B cell (primary cell): ENCODE data around the gene SCEL. TPM values are rescaled to one million over a fixed set of nuclear protein-coding genes. Genes with fewer than 3 reads are reported as not detected.

Source experiments
- ATAC-seq: fragments of 200-7000 bp; cut with Tn5 transposase; one replicate; pipeline ENCODE4 v1.10.0; 2021; ENCODE audit warnings: low read depth, mild to moderate bottlenecking, moderate number of reproducible peaks, moderate library complexity
- CTCF ChIA-PET: fragments of 350-600 bp; sonication (Branson Sonifier 250); formaldehyde crosslinking; loops from one replicate; lab custom pipeline; 2021; ENCODE audit warnings: antibody characterized with exemption, inconsistent platforms; lab: Charles Lee
- POLR2A ChIA-PET: fragments of 350-600 bp; sonication (Branson Sonifier 250); formaldehyde crosslinking; loops from one replicate; lab custom pipeline; 2021; ENCODE audit warnings: antibody characterized with exemption; lab: Charles Lee
- DNase-seq: peaks from one replicate; pipeline ENCODE4 v3.0.0; 2013
- H2AFZ ChIP-seq: 2 replicates; pipeline ENCODE4 v1.6.1; 2012; ENCODE audit warnings: mild to moderate bottlenecking, low read depth, low read length; ENCODE audit not compliant: insufficient read depth, poor library complexity, severe bottlenecking
- H3K27ac ChIP-seq, 2 donors: 1 replicate in 1 of 2; 2 replicates in 1 of 2; pipeline ENCODE4 v1.5.1; 2012 to 2013; ENCODE audit warnings: low read length in 2 of 2, mild to moderate bottlenecking in 2 of 2, moderate library complexity in 1 of 2
- H3K27me3 ChIP-seq, 4 experiments: fragments of 200-600 bp in 1 of 4; sonication (generic) in 1 of 4; replicated peaks in 1 of 4; 1 replicate in 2 of 4; 2 replicates in 2 of 4; pipeline versions ENCODE4 v1.6.1 to v1.7.0; 2013 to 2016; ENCODE audit warnings: low read length in 3 of 4, mild to moderate bottlenecking in 2 of 4, mixed read lengths in 1 of 4, moderate library complexity in 1 of 4; ENCODE audit not compliant: insufficient read depth in 4 of 4, control insufficient read depth in 3 of 4; ENCODE audit errors: control extremely low read depth in 1 of 4
- H3K36me3 ChIP-seq, 2 experiments: replicated peaks in 1 of 2; 1 replicate in 1 of 2; 2 replicates in 1 of 2; pipeline versions ENCODE4 v1.6.1 to v1.7.1; 2013; ENCODE audit warnings: low read length in 1 of 2; ENCODE audit not compliant: insufficient read depth in 2 of 2, control insufficient read depth in 1 of 2; ENCODE audit errors: control extremely low read depth in 1 of 2, extremely low read depth in 1 of 2
- H3K4me1 ChIP-seq, 2 donors: fragments of 200-600 bp in 1 of 2; sonication (generic) in 1 of 2; 1 replicate in 1 of 2; 2 replicates in 1 of 2; pipeline versions ENCODE4 v1.5.1 to v1.6.1; 2013 to 2017; ENCODE audit warnings: low read length in 2 of 2; ENCODE audit not compliant: control insufficient read depth in 2 of 2, insufficient read depth in 2 of 2
- H3K4me2 ChIP-seq: replicated peaks from 2 replicates; pipeline ENCODE3; 2012; ENCODE audit warnings: mild to moderate bottlenecking, low read depth, low read length; ENCODE audit not compliant: poor library complexity, severe bottlenecking
- H3K4me3 ChIP-seq, 5 experiments: fragments of 200-600 bp in 1 of 5; sonication (generic) in 1 of 5; 1 replicate in 3 of 5; 2 replicates in 2 of 5; pipeline versions ENCODE4 v1.5.1 to v1.7.0; 2011 to 2016; ENCODE audit warnings: low read length in 4 of 5, mild to moderate bottlenecking in 4 of 5, low read depth in 2 of 5, control low read depth in 1 of 5, moderate library complexity in 1 of 5; ENCODE audit not compliant: insufficient read depth in 1 of 5; ENCODE audit errors: control extremely low read depth in 1 of 5, extremely low read depth in 1 of 5
- H3K79me2 ChIP-seq: fragments of 200-600 bp; sonication (generic); one replicate; pipeline ENCODE4 v1.6.0; 2016; ENCODE audit warnings: low read length; ENCODE audit not compliant: control insufficient read depth, insufficient read depth
- H3K9ac ChIP-seq: fragments of 200-600 bp; sonication (generic); 2 replicates; pipeline ENCODE4 v1.6.1; 2017; ENCODE audit warnings: mild to moderate bottlenecking, low read length, moderate library complexity
- H3K9me3 ChIP-seq, 3 donors: one replicate each; pipeline versions ENCODE4 v1.6.1 to v1.7.1; 2013; ENCODE audit warnings: low read length in 2 of 3; ENCODE audit not compliant: control insufficient read depth in 2 of 3, insufficient read depth in 1 of 3; ENCODE audit errors: control extremely low read depth in 1 of 3
- H4K20me1 ChIP-seq: 2 replicates; pipeline ENCODE4 v1.6.0; 2012; ENCODE audit warnings: mild to moderate bottlenecking, low read length; ENCODE audit not compliant: insufficient read depth, control insufficient read depth, poor library complexity, severe bottlenecking
- H3K27ac Mint-ChIP-seq: one replicate; pipeline ENCODE4 v1.8.0; 2021; ENCODE audit warnings: mixed read lengths
- H3K27me3 Mint-ChIP-seq: one replicate; pipeline ENCODE4 v1.8.0; 2021; ENCODE audit warnings: mixed read lengths
- H3K4me1 Mint-ChIP-seq: one replicate; pipeline ENCODE4 v1.8.0; 2021; ENCODE audit warnings: mixed read lengths
- H3K4me3 Mint-ChIP-seq: one replicate; pipeline ENCODE4 v1.8.0; 2021; ENCODE audit warnings: mixed read lengths
- H3K9me3 Mint-ChIP-seq: one replicate; pipeline ENCODE4 v1.8.0; 2022; ENCODE audit warnings: mixed read lengths; ENCODE audit not compliant: insufficient read depth
- EZH2 ChIP-seq: IDR thresholded peaks from 2 replicates; pipeline ENCODE4 v1.6.1; 2012; ENCODE audit warnings: borderline replicate concordance, low read depth, mild to moderate bottlenecking, moderate library complexity, low read length; ENCODE audit not compliant: insufficient read depth, poor library complexity, severe bottlenecking
- WGBS: methylation state at CpG from one replicate; pipeline ENCODE4 v1.1.5; 2013; ENCODE audit warnings: missing lambda C conversion rate; ENCODE audit not compliant: insufficient coverage; 5-methylcytosine and 5-hydroxymethylcytosine counted together
- intact Hi-C: fragments of 100-400 bp; cut with micrococcal nuclease; formaldehyde crosslinking; loops from one replicate; pipeline ENCODE4 v1.10.0; 2022
- polyA plus RNA-seq: library from polyadenylated mRNA; depleted of rRNA; stranded (reverse); fragments of >200 nt; gene quantifications from 2 replicates; pipeline ENCODE4 v1.2.3, GENCODE V29; 2012
- total RNA-seq, 2 donors: library from RNA; stranded (reverse); fragments of 120-200 nt in 1 of 2; gene quantifications; 1 replicate in 1 of 2; 2 replicates in 1 of 2; pipeline versions ENCODE4 v1.2.3 to v1.2.4, GENCODE V29; 2013 to 2022
- TF ChIP-seq, protein P1 (sequence below): fragments of 200-600 bp; IDR thresholded peaks from one replicate; pipeline ENCODE4 v1.8.0; 2022; ENCODE audit warnings: antibody characterized with exemption, mild to moderate bottlenecking

Gene SCEL
- total and polyA plus RNA-seq, 2 donors (not counting 1 experiment from before 2014, with no cell fraction given) = not detected

DNA sequence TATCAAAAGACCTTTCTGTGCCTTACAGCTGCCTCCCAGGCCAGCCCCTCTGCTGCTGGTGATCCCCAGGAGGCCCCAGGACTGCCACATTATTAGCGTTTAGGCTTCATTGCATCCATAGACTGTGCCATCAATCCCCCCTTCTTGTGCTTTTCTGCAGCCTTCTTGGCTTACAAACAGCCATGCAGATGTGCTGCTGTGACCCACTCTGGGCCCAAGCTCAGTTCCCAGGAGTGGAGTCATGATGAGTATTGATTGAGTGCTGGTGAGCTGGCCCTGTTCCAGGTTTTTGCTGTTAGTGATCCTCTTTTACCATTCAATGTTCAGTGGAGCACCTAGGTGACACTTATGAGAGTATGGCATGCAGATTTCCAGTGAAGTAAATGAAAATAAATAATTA is 102.1 kb downstream of the SCEL start:
- H3K79me2 ChIP-seq = no peaks in the 10 kb centered on the region
- WGBS = 80% methylated on average over 1 of the region's 1 CpG
- H3K9me3 Mint-ChIP-seq = no peaks in the 10 kb centered on the region
- H3K27ac Mint-ChIP-seq = no peak overlapping the region
- H3K4me1 Mint-ChIP-seq = no peaks in the 10 kb centered on the region
- H2AFZ ChIP-seq = no peak overlapping the region
- H3K9ac ChIP-seq = no peak overlapping the region
- H3K27me3 ChIP-seq = no peaks in the 10 kb centered on the region
- POLR2A ChIA-PET = no interaction called here
- H3K27me3 Mint-ChIP-seq = peaks cover 9% of the 10 kb centered on the region
- no peaks in the 10 kb centered on the region for H3K36me3 ChIP-seq
- H3K4me1 ChIP-seq = no peaks in the 10 kb centered on the region
- CTCF ChIA-PET = no interaction called here
- H3K4me3 ChIP-seq = no peak overlapping the region
- no peak overlapping the region for H3K4me3 Mint-ChIP-seq
- intact Hi-C loops = no loop called here
- DNase-seq (no peak), ATAC-seq (no peak)
- H3K27ac ChIP-seq = no peak overlapping the region
- TF ChIP-seq, protein P1, sequence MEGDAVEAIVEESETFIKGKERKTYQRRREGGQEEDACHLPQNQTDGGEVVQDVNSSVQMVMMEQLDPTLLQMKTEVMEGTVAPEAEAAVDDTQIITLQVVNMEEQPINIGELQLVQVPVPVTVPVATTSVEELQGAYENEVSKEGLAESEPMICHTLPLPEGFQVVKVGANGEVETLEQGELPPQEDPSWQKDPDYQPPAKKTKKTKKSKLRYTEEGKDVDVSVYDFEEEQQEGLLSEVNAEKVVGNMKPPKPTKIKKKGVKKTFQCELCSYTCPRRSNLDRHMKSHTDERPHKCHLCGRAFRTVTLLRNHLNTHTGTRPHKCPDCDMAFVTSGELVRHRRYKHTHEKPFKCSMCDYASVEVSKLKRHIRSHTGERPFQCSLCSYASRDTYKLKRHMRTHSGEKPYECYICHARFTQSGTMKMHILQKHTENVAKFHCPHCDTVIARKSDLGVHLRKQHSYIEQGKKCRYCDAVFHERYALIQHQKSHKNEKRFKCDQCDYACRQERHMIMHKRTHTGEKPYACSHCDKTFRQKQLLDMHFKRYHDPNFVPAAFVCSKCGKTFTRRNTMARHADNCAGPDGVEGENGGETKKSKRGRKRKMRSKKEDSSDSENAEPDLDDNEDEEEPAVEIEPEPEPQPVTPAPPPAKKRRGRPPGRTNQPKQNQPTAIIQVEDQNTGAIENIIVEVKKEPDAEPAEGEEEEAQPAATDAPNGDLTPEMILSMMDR = no peak
- TF ChIP-seq EZH2 = no peak
- no peaks in the 10 kb centered on the region for H4K20me1 ChIP-seq
- H3K9me3 ChIP-seq = no peaks in the 10 kb centered on the region
- no peak overlapping the region for H3K4me2 ChIP-seq

DNA sequence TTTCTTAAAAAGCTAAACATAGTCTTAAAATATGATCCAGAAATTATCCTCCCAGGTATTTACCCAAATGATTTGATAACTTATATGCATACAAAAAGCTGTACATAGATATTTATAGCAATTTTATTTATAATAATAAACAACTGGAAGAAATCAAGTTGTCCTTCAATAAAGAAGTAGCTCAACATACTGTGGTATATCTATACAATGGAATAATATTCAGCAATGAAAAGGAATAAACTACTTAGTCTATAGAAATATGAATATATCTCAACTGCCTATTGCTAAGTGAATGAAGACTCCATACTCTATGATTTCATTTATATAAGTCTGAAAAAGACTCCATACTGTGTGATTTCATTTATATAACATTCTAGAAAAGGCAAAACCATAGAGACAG is 114.9 kb downstream of the SCEL start:
- Mint-ChIP-seq H3K27me3 (peaks cover 33% of the 10 kb centered on the region), H3K27ac (no peak overlapping the region), H3K4me1 (no peaks in the 10 kb centered on the region), H3K9me3 (peaks cover 7% of the 10 kb centered on the region), H3K4me3 (no peak overlapping the region)
- CTCF ChIA-PET = no interaction called here
- H3K36me3 ChIP-seq = no peaks in the 10 kb centered on the region
- H3K27me3 ChIP-seq = no peaks in the 10 kb centered on the region
- H3K4me2 ChIP-seq = no peak overlapping the region
- no peaks in the 10 kb centered on the region for H3K79me2 ChIP-seq
- H3K9ac ChIP-seq = no peak overlapping the region
- ATAC-seq (no peak), DNase-seq (no peak)
- no peak overlapping the region for H3K4me3 ChIP-seq
- H3K4me1 ChIP-seq = no peaks in the 10 kb centered on the region
- H2AFZ ChIP-seq = no peak overlapping the region
- intact Hi-C loops = no loop called here
- TF ChIP-seq EZH2 = no peak
- TF ChIP-seq, protein P1 = no peak
- peaks cover 0 to 8% (median 0%) of the 10 kb centered on the region in 3 donors for H3K9me3 ChIP-seq
- no peaks in the 10 kb centered on the region for H4K20me1 ChIP-seq
- POLR2A ChIA-PET = no interaction called here
- no peak overlapping the region for H3K27ac ChIP-seq
